PC-3 (cell line): Measurements from ENCODE around the gene PRDX3. TPM values are rescaled to one million over a fixed set of nuclear protein-coding genes. Genes with fewer than 3 reads are reported as not detected.

Experiments used
- ATAC-seq: fragments of 200-7000 bp; cut with Tn5 transposase; 2 replicates; pipeline ENCODE4 v1.9.1; 2020; ENCODE audit warnings: mild to moderate bottlenecking, moderate library complexity
- BruUV-seq: library from RNA; stranded (reverse); fragments of 400-500 nt; replicated peaks from 2 replicates; lab custom pipeline; 2021; lab: Mats Ljungman, UMichigan
- CTCF ChIA-PET: fragments of 300-600 bp; sonication (Branson Sonifier 250); formaldehyde crosslinking; loops from one replicate; lab custom pipeline; 2022; ENCODE audit warnings: antibody characterized with exemption; lab: Charles Lee
- POLR2A ChIA-PET: fragments of 300-600 bp; sonication (Branson Sonifier 250); formaldehyde crosslinking; loops from one replicate; lab custom pipeline; 2022; ENCODE audit warnings: antibody characterized with exemption; ENCODE audit not compliant: unreplicated experiment; lab: Charles Lee
- DNase-seq: peaks from one replicate; pipeline ENCODE4 v3.0.0-alpha.2; 2015
- H2AFZ ChIP-seq: fragments of 300-600 bp; sonication (generic); 2 replicates; pipeline ENCODE4 v1.6.0; 2016; ENCODE audit warnings: antibody characterized with exemption, low read length
- H3F3A ChIP-seq: fragments of 300-600 bp; sonication (generic); one replicate; pipeline ENCODE4 v1.6.0; 2017; ENCODE audit warnings: antibody characterized with exemption, low read length, control low read depth, mild to moderate bottlenecking; ENCODE audit not compliant: unreplicated experiment
- H3K27ac ChIP-seq: fragments of 300-600 bp; sonication (generic); 2 replicates; pipeline ENCODE4 v1.5.1; 2016; ENCODE audit warnings: mild to moderate bottlenecking, low read length
- H3K27me3 ChIP-seq: fragments of 300-600 bp; sonication (generic); 2 replicates; pipeline ENCODE4 v1.6.1; 2016; ENCODE audit warnings: low read length, mixed read lengths
- H3K36me3 ChIP-seq: fragments of 300-600 bp; sonication (generic); 2 replicates; pipeline ENCODE4 v1.6.1; 2016; ENCODE audit warnings: low read depth, mixed run types, low read length, mixed read lengths
- H3K4me1 ChIP-seq: fragments of 300-600 bp; sonication (generic); 2 replicates; pipeline ENCODE4 v1.5.1; 2016; ENCODE audit warnings: low read length; ENCODE audit not compliant: insufficient read depth
- H3K4me2 ChIP-seq: fragments of 300-600 bp; sonication (generic); 2 replicates; pipeline ENCODE4 v1.6.0; 2016; ENCODE audit warnings: low read length
- H3K4me3 ChIP-seq: fragments of 300-600 bp; sonication (generic); 2 replicates; pipeline ENCODE4 v1.5.1; 2016; ENCODE audit warnings: mild to moderate bottlenecking, low read length, mixed read lengths
- H3K79me2 ChIP-seq: fragments of 300-600 bp; sonication (generic); 2 replicates; pipeline ENCODE4 v1.6.1; 2017; ENCODE audit warnings: low read length, mixed read lengths
- H3K9ac ChIP-seq: fragments of 300-600 bp; sonication (generic); 2 replicates; pipeline ENCODE4 v1.6.0; 2016; ENCODE audit warnings: mild to moderate bottlenecking, low read length
- H3K9me2 ChIP-seq: fragments of 300-600 bp; sonication (generic); replicated peaks from 2 replicates; pipeline ENCODE4 v1.6.1; 2016; ENCODE audit warnings: mixed run types, low read length, mixed read lengths
- H3K9me3 ChIP-seq: fragments of 300-600 bp; sonication (generic); 2 replicates; pipeline ENCODE4 v1.6.1; 2016; ENCODE audit warnings: low read length, mixed read lengths
- H4K20me1 ChIP-seq: fragments of 300-600 bp; sonication (generic); 2 replicates; pipeline ENCODE4 v1.6.1; 2016; ENCODE audit warnings: low read length, mixed read lengths
- EZH2 ChIP-seq: fragments of 300-600 bp; sonication (generic); IDR thresholded peaks from one replicate; pipeline ENCODE4 v1.6.1; 2017; ENCODE audit warnings: antibody characterized with exemption, mild to moderate bottlenecking, low read length; ENCODE audit not compliant: unreplicated experiment
- EZH2phosphoT487 ChIP-seq: fragments of 300-600 bp; sonication (generic); IDR thresholded peaks from 2 replicates; pipeline ENCODE4 v1.6.1; 2018; ENCODE audit warnings: mild to moderate bottlenecking, antibody characterized with exemption, low read length, borderline replicate concordance
- intact Hi-C: fragments of 100-400 bp; cut with micrococcal nuclease; formaldehyde crosslinking; loops from 2 replicates; pipeline ENCODE4 v1.9.0; 2023
- total RNA-seq: library from RNA; depleted of rRNA; stranded (reverse); fragments of >200 nt; gene quantifications from 2 replicates; pipeline ENCODE4 v1.2.3, GENCODE V29; 2014
- TF ChIP-seq, protein P1 (sequence below): fragments of 300-600 bp; sonication (generic); conservative IDR thresholded peaks from 2 replicates; pipeline ENCODE4 v1.5.1; 2017; ENCODE audit warnings: antibody characterized with exemption, low read depth, mild to moderate bottlenecking, low read length

The PRDX3 gene
- total RNA-seq, 1 experiment from 2014 or later: 153 TPM

DNA sequence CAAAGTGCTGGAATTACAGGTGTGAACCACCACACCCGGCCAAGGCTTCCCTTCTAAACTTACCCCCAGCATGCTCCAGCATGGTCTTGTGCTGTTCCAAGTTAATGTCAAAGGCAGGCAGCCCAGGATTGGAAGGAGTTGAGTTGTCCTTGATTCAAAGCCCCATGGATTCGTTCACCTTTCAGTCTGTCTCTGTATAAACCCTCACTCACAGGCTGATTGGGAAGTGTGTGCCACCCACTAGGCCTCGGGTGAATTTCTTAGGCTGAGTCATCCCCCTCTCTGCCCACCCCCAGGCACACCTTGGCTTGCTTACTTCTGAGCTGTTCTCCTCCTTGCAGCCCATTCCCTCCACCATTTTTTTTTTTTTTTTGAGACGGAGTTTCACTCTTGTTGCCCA is 13.3 kb upstream of the PRDX3 start:
- Histone ChIP-seq H3K4me3 (no peak overlapping the region), H3K9me3 (no peaks in the 10 kb centered on the region), H3K27me3 (no peaks in the 10 kb centered on the region), H4K20me1 (no peaks in the 10 kb centered on the region), H3K9ac (no peak overlapping the region), H3F3A (no peaks in the 10 kb centered on the region), H3K9me2 (no peaks in the 10 kb centered on the region), H2AFZ (no peak overlapping the region), H3K4me2 (no peak overlapping the region), H3K27ac (no peak overlapping the region), H3K4me1 (peaks cover 21% of the 10 kb centered on the region), H3K79me2 (no peaks in the 10 kb centered on the region), H3K36me3 (no peaks in the 10 kb centered on the region)
- ChIA-PET CTCF (no interaction called here), POLR2A (no interaction called here)
- intact Hi-C loops: no loop called here
- no TSS peak for BruUV-seq
- peak; percentile 80 for DNase-seq
- ATAC-seq: peak; percentile 68
- no peak for TF ChIP-seq EZH2phosphoT487

DNA sequence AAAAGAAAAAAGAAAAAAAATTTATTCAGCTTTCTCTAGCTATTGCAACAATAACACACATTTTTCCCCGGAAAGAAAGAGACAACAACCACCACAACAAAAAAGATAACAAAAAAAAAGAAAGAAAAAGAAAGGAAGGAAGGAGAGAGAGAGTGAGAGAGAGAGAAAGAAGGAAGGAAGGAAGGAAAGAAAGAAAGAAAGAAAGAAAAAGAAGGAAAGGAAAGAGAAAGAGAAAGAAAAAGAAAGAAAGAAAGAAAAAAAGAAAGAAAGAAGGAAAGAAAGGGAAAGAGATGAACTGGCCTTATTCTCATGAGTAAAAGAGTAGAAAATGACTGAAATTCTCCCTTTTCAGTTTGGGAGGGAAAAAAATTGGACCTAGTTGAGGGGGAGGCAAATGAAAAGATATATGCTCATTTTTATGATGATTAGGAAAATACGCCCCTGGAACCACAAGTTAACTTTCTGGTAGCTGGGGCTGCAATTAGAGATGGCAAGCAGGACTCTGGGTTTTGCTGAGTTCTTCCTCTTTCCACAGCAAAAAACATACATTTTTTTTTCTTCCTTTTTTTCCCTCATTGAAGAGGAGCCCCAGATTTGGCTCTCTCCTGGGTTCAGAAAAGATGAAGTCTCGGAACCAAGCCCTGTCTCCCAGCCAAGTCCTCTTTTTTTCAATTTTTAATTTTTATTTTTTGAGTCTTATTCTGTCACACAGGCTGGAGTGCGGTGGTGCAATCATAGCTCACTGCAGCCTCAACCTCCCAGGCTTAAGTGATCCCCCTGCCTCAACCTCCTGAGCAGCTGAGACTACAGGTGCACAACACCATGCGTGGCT is 12.6 kb upstream of the PRDX3 start:
- no peak for TF ChIP-seq EZH2
- no peak for TF ChIP-seq EZH2phosphoT487
- TF ChIP-seq, protein P1, sequence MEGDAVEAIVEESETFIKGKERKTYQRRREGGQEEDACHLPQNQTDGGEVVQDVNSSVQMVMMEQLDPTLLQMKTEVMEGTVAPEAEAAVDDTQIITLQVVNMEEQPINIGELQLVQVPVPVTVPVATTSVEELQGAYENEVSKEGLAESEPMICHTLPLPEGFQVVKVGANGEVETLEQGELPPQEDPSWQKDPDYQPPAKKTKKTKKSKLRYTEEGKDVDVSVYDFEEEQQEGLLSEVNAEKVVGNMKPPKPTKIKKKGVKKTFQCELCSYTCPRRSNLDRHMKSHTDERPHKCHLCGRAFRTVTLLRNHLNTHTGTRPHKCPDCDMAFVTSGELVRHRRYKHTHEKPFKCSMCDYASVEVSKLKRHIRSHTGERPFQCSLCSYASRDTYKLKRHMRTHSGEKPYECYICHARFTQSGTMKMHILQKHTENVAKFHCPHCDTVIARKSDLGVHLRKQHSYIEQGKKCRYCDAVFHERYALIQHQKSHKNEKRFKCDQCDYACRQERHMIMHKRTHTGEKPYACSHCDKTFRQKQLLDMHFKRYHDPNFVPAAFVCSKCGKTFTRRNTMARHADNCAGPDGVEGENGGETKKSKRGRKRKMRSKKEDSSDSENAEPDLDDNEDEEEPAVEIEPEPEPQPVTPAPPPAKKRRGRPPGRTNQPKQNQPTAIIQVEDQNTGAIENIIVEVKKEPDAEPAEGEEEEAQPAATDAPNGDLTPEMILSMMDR: no peak
- no peaks in the 10 kb centered on the region for H3K79me2 ChIP-seq
- BruUV-seq: no TSS peak
- H3K27me3 ChIP-seq: no peaks in the 10 kb centered on the region
- DNase-seq (no peak), ATAC-seq (no peak)
- no peak overlapping the region for H3K4me2 ChIP-seq
- intact Hi-C loops: no loop called here
- H2AFZ ChIP-seq: no peak overlapping the region
- H3F3A ChIP-seq: no peaks in the 10 kb centered on the region
- H3K9me3 ChIP-seq: no peaks in the 10 kb centered on the region
- peaks cover 21% of the 10 kb centered on the region for H3K4me1 ChIP-seq
- no peaks in the 10 kb centered on the region for H4K20me1 ChIP-seq
- CTCF ChIA-PET: no interaction called here
- H3K36me3 ChIP-seq: no peaks in the 10 kb centered on the region
- H3K4me3 ChIP-seq: no peak overlapping the region
- POLR2A ChIA-PET: no interaction called here
- H3K9me2 ChIP-seq: no peaks in the 10 kb centered on the region
- H3K9ac ChIP-seq: no peak overlapping the region
- no peak overlapping the region for H3K27ac ChIP-seq

DNA sequence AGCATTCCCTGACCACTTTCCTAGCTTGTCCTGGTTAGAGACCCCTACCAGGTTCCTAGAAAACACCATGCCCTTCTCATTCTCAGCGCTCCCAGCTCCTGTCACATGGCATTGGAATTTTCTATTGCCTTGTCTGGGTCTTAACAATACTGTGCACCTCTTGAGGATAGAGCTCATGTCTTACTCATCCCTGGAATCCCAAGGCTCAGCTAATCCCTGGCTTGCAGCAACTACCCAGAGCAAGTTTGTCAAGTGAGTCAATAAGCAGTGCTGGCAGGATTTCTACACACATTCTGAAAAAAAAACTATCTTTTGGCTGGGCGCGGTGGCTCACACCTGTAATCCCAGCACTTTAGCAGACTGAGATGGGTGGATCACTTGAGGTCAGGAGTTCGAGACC is 11.7 kb upstream of the PRDX3 start:
- Histone ChIP-seq H3K9me2 (no peaks in the 10 kb centered on the region), H2AFZ (0 out of 2 replicates have a peak overlapping the region, but pooled peaks have one; percentile 8), H4K20me1 (no peaks in the 10 kb centered on the region), H3K27me3 (no peaks in the 10 kb centered on the region), H3K36me3 (no peaks in the 10 kb centered on the region), H3F3A (no peaks in the 10 kb centered on the region), H3K4me3 (no peak overlapping the region), H3K27ac (peak overlapping the region; percentile 67), H3K4me2 (peak overlapping the region; percentile 35), H3K79me2 (no peaks in the 10 kb centered on the region), H3K9me3 (no peaks in the 10 kb centered on the region), H3K9ac (no peak overlapping the region), H3K4me1 (peaks cover 21% of the 10 kb centered on the region)
- intact Hi-C loops: no loop called here
- CTCF ChIA-PET: interaction anchor here (0.8 kb wide), 1 partner anchor 9 kb away, joined by 3 read pairs; no protein-coding TSS in a partner anchor
- ATAC-seq (peak; percentile 95), DNase-seq (peak; percentile 88)
- BruUV-seq: no TSS peak
- TF ChIP-seq EZH2 (no peak), EZH2phosphoT487 (no peak)
- TF ChIP-seq, protein P1: no peak
- POLR2A ChIA-PET: no interaction called here
